Coronary artery (tissue), 2 donors: ENCODE data around the gene PDLIM4.

Experiments
- DNase-seq: peaks from one replicate; pipeline ENCODE4 v3.0.0-alpha.2; 2017; ENCODE audit warnings: low spot score
- H3K27ac ChIP-seq, 2 donors: fragments of 200-600 bp; sonication (generic); one replicate each; pipeline ENCODE4 v1.5.1; 2016 to 2019
- H3K4me3 ChIP-seq: fragments of 200-600 bp; sonication (generic); 2 replicates; pipeline ENCODE4 v1.5.1; 2016; ENCODE audit warnings: mild to moderate bottlenecking, moderate library complexity
- TF ChIP-seq, protein P1 (sequence below): fragments of 200-600 bp; sonication (generic); IDR thresholded peaks from one replicate; pipeline ENCODE4 v1.5.1; 2019; ENCODE audit warnings: antibody characterized with exemption

PDLIM4 gene

DNA sequence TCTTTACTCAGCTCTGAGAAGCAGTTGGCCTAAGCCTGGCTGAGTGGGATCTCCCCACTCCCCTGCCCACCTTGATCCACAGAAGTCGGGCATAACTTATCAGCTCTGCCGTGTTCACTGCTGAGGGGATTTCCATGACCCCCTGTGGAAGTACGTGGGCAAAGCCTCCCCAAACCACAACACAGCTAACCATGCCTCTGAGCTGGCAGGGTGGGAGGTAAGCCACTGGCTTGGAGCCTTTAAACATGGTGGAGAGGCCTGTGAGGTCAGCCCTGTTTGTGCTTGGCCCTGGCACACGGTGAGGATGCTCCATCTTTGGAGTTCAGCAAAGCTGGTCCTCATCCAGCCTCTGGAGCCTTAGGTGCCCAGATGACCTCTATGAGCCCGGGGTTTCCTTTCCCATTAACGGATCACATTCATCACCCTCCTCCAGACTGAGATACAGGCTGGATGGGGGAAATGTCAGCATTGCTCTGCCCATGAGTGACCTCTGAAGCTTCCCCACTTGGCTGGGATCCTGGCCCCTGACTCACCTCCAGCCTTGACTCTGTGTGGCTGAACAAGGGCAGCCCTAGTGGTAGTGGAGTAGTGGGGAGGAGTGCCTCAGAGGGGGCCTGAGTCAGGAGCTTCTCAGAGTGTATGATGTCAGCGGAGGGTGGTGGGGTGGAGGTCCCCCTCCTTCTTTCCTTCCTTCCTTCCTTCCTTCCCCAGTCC, 6.2 kb downstream of the PDLIM4 start:
- DNase-seq = peak; percentile 83
- H3K27ac ChIP-seq = peak overlapping the region; percentile 44 to 94
- TF ChIP-seq, protein P1, sequence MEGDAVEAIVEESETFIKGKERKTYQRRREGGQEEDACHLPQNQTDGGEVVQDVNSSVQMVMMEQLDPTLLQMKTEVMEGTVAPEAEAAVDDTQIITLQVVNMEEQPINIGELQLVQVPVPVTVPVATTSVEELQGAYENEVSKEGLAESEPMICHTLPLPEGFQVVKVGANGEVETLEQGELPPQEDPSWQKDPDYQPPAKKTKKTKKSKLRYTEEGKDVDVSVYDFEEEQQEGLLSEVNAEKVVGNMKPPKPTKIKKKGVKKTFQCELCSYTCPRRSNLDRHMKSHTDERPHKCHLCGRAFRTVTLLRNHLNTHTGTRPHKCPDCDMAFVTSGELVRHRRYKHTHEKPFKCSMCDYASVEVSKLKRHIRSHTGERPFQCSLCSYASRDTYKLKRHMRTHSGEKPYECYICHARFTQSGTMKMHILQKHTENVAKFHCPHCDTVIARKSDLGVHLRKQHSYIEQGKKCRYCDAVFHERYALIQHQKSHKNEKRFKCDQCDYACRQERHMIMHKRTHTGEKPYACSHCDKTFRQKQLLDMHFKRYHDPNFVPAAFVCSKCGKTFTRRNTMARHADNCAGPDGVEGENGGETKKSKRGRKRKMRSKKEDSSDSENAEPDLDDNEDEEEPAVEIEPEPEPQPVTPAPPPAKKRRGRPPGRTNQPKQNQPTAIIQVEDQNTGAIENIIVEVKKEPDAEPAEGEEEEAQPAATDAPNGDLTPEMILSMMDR = no peak
- H3K4me3 ChIP-seq = no peak overlapping the region

DNA sequence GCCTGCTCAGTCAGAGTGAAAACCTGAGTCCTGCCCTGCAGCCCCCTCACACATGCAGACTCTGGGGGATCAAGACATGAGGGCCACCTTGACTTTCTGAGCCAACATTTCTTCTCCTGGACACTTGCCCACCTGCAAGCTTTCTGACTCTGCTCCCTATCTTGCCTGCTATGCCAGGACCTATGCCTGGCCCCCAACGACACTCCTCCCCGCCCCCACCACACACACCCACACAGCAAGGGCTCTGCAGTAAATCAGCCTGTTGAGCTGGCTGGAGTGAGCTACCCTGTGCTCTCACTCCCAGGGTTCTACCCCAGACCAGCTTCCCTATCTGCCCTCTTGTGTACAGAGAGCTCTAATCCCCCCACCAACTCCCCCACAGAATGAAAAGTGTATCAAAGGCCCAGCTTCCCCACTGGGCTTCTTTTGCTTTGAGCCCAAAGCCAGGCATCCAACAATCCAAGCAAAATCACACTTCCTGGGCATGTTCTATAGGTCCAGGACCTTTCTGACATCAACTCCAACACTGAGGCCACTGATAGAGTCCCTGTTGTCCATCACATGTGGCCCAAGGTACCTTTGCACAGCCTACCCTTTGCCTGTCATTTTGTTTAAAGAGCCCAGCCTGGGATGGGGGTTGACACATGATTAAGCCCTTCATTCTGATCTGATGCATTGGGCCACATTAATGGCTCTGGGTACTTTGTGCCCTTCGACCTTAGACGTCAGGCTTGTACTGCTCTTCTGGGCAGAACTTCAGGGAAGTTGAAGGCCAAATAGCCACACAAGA, 7.2 kb downstream of the PDLIM4 start:
- no peak overlapping the region for H3K4me3 ChIP-seq
- H3K27ac ChIP-seq = peak overlapping the region; percentile 75 to 94
- TF ChIP-seq, protein P1 = no peak
- peak; percentile 68 for DNase-seq

DNA sequence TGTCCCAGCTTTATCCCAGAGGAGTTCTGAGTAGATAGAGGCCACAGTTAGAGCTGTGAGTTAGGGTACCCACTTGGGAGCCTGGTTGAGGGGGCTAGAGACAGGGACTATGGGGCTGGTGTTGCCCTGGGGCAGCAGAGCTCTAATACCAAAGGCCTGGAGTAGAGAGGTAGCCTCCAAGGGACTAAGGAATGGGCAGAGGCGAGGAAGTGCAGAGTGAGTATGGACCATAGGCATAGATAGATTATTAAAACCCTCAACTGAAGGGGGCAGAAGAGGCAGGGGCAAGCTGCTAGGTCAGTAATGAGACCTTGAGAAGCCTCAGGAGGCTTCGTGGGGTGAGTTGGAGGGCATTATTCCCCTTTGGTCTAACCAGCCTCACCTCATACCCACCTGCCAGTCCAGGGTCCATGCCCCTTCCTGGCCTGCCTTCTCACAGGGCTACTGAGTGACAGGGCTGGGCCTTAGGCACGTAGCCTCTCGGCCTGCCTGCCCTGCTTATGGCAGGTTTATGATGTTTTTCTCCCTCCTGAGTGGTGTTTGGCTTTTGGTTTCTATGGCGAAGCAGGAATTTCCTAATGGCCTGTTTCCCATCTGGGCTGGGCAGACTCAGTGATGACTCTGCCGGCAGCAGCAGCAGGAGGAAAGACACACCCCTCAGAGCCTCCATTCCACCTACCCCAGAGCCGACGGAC, 8.0 kb downstream of the PDLIM4 start:
- H3K4me3 ChIP-seq = peak overlapping the region; percentile 15
- peak overlapping the region; percentile 75 to 94 for H3K27ac ChIP-seq
- peak; percentile 88 for DNase-seq
- TF ChIP-seq, protein P1 = no peak

DNA sequence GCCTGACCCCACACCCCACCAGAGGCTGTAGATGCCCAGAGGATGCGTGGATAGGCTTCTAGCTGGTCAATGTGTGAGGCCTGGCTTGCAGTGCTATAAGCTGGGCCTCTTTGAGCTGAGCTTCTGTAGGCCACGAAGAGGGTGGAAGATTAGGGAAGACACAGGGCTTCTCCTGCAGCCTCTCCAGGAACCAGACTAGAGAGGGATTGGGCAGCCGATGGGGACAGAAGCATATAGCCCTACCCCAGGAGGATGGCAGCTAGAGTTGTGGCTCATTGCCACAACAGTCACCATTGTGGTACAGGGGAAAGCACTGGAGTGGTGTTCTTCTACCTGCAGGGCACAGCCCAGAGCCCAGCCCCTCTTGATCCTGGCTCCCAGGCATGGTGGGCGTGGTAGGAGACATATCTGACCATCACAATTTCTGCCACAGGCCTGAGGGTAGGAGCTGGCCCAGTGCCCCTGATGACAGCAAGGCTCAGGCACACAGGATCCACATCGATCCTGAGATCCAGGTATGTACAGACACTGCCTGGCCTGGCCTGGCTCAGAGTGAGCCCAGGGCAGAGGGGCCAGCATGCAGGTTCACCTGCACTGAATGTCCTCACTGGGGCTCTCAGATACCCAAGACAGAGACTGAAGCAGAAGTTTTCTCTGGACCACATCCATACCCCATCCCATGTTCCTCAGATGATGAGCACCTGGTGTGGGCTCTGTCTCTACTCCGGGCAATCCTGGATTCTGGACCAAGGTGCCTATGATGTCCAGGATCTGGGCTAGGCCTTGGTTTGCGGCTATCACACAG, 8.7 kb downstream of the PDLIM4 start:
- DNase-seq = peak; percentile 75
- no peak overlapping the region for H3K4me3 ChIP-seq
- peak overlapping the region; percentile 75 to 94 for H3K27ac ChIP-seq
- TF ChIP-seq, protein P1 = no peak

DNA sequence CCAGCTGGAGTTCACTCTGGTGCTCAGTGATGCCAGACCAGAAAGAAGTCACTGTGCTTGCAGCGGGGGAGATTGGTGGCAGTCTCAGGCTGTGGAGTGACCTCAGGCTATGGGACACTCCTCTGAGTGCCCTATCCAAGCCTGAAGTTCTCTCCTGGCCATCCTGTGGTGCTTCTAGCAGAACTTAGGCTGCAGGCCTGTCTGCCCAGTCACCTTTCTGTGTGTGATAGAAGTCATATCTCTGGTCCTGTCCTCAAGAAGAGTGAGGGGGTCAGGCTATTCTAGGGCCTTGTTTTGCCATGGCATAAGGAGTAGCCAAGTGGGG, 9.3 kb downstream of the PDLIM4 start:
- TF ChIP-seq, protein P1 = no peak
- Histone ChIP-seq H3K4me3 (no peak overlapping the region), H3K27ac (peak overlapping the region in 1 of 2 donors; percentile 94)
- DNase-seq = peak; percentile 67

DNA sequence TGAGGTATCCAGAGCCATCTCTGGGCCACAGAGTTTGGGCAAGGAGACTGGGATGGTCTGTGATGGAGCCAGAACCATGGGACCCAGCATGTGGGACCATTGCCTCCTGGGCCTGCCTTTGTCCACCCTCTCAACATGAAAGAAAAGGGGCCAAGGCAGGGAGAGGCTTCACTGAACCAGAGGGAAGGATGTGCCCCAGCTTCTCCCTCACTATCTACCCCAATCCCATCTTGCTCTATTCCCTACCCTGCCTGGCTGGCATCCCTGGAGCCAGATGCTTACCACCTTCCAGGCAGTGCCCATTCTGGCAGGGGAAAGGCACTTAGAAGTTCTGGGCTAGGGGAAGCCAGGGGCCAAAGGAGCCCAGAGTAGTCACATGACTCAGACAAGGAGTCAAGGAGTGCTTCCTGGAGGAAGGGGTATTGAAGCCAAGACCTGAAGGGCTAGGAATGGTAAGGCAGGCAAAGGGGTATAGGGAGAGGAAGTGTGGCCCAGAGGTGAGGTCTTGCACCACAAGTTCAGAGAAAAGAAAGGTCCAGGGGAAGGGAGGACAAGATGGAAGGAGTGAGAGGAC, 9.8 kb downstream of the PDLIM4 start:
- Histone ChIP-seq H3K4me3 (no peak overlapping the region), H3K27ac (peak overlapping the region in 1 of 2 donors; percentile 94)
- no peak for DNase-seq
- TF ChIP-seq, protein P1 = no peak
